ENCODE data around the gene LOC101059915.
"Not testable (repeated sequence)": the region's sequence is repeated elsewhere in the genome, so short reads cannot be mapped to it uniquely, and the experiment has no call there.

LOC101059915 gene

GRCh38 chrX:71676068-71676795, 8.9 kb downstream of the LOC101059915 start:
- not testable (repeated sequence) for DNase-seq

GRCh38 chrX:71677195-71677594, 9.8 kb downstream of the LOC101059915 start:
- not testable (repeated sequence) for DNase-seq

GRCh38 chrX:71679575-71680207, 12.3 kb downstream of the LOC101059915 start:
- DNase-seq = no peak

GRCh38 chrX:71696641-71697465, 29.5 kb downstream of the LOC101059915 start:
- not testable (repeated sequence) for DNase-seq

- DNase-seq = not testable (repeated sequence)
Observed at GRCh38 chrX:71697466-71698298, 30.3 kb downstream of the LOC101059915 start.

GRCh38 chrX:71698299-71699022, 31.1 kb downstream of the LOC101059915 start:
- DNase-seq = not testable (repeated sequence)

GRCh38 chrX:71699023-71699344, 31.6 kb downstream of the LOC101059915 start:
- DNase-seq = not testable (repeated sequence)

- not testable (repeated sequence) for DNase-seq
Observed at GRCh38 chrX:71702853-71703252, 35.5 kb downstream of the LOC101059915 start.

GRCh38 chrX:71714064-71714463, 46.7 kb downstream of the LOC101059915 start:
- not testable (repeated sequence) for DNase-seq

- DNase-seq = not testable (repeated sequence)
Observed at GRCh38 chrX:71715551-71715950, 48.2 kb downstream of the LOC101059915 start.

- not testable (repeated sequence) for DNase-seq
Observed at GRCh38 chrX:71716323-71716722, 49.0 kb downstream of the LOC101059915 start.

- not testable (repeated sequence) for DNase-seq
Observed at GRCh38 chrX:71718185-71718584, 50.8 kb downstream of the LOC101059915 start, which contains the start of gene CXorf49. TSS of gene CXorf49 (minus strand) at chrX:71718285. CDS start at chrX:71718151, 134 bp downstream.

- DNase-seq = not testable (repeated sequence)
Observed at GRCh38 chrX:71719195-71719594, 51.8 kb downstream of the LOC101059915 start.

GRCh38 chrX:71720289-71720886, 53.0 kb downstream of the LOC101059915 start:
- DNase-seq = not testable (repeated sequence)

All from stimulated activated CD4-positive, alpha-beta T cell treated with anti-CD3 and anti-CD28 coated beads, Interleukin-12 subunit alpha, Interleukin-12 subunit beta, amount 100 ng/mL, for 4 hours (primary cell).